ENCODE data around the gene ZNF200. TPM values are rescaled to one million over a fixed set of nuclear protein-coding genes. Genes with fewer than 3 reads are reported as not detected.

Gene ZNF200
- polyA plus RNA-seq, 3 donors: 2.0 to 2.8 (median 2.5) TPM

GRCh38 chr16:3266873-3267537, 32.0 kb upstream of the ZNF200 start:
- peak in 2 of 3 donors; percentile 18 to 20 for DNase-seq
- Mint-ChIP-seq H3K27me3 (ENCODE audit: low read depth in 3 of 3) (peaks cover 0 to 8% (median 0%) of the 10 kb centered on the region in 3 donors), H3K36me3 (peaks cover 26 to 51% of the 10 kb centered on the region in 2 donors), H3K4me1 (peaks cover 44% of the 10 kb centered on the region), H3K27ac (no peak overlapping the region), H3K4me3 (peak overlapping the region in 1 of 2 donors; percentile 24), H3K9me3 (peaks cover 6 to 63% (median 28%) of the 10 kb centered on the region in 7 donors)
- peaks cover 39% of the 10 kb centered on the region for H4K20me1 ChIP-seq (ENCODE audit: insufficient read depth, low read length)
- H3K4me3 ChIP-seq (replicated peaks in 1 of 3; ENCODE audit: low read depth in 2 of 3, low read length in 3 of 3): no peak overlapping the region
- H3K4me2 ChIP-seq (replicated peaks; ENCODE audit: extremely low read depth, low read length, poor library complexity, severe bottlenecking): no peak overlapping the region
- no peak overlapping the region for H2AFZ ChIP-seq (ENCODE audit: insufficient read depth, low read depth, low read length, poor library complexity, severe bottlenecking)
- H3K27ac ChIP-seq (ENCODE audit: low read depth in 1 of 2, low read length in 2 of 2): no peak overlapping the region
- WGBS (ENCODE audit: insufficient coverage): 40% methylated on average over 1 of the region's 5 CpGs
- intact Hi-C loops (cut with micrococcal nuclease): loop anchor here in 1 of 2 donors (5.0 kb wide), 1 partner anchor 190 kb away; no protein-coding TSS in a partner anchor
- H3K36me3 ChIP-seq (replicated peaks in 1 of 2; ENCODE audit: control insufficient read depth in 1 of 2, insufficient read depth in 2 of 2, low read length in 2 of 2): peaks cover 10 to 14% of the 10 kb centered on the region in 2 donors
- no peak overlapping the region for H3K9ac ChIP-seq (ENCODE audit: insufficient read depth, low read length, poor library complexity, severe bottlenecking)
- no peaks in the 10 kb centered on the region for H3K27me3 ChIP-seq (ENCODE audit: control insufficient read depth in 2 of 2, insufficient read depth in 2 of 2, low read length in 2 of 2)
- H3K79me2 ChIP-seq (ENCODE audit: insufficient read depth, low read length): peaks cover 51% of the 10 kb centered on the region
- peaks cover 33 to 37% of the 10 kb centered on the region in 2 donors for H3K4me1 ChIP-seq (ENCODE audit: control insufficient read depth in 1 of 2, insufficient read depth in 2 of 2, low read length in 2 of 2)
- TF ChIP-seq CTCF (IDR thresholded peaks at IDR 0.05): peak; percentile 60
- peaks cover 12 to 36% of the 10 kb centered on the region in 2 donors for H3K9me3 ChIP-seq (replicated peaks in 1 of 2; ENCODE audit: control insufficient read depth in 1 of 2, insufficient read depth in 1 of 2, low read length in 2 of 2)

DNA sequence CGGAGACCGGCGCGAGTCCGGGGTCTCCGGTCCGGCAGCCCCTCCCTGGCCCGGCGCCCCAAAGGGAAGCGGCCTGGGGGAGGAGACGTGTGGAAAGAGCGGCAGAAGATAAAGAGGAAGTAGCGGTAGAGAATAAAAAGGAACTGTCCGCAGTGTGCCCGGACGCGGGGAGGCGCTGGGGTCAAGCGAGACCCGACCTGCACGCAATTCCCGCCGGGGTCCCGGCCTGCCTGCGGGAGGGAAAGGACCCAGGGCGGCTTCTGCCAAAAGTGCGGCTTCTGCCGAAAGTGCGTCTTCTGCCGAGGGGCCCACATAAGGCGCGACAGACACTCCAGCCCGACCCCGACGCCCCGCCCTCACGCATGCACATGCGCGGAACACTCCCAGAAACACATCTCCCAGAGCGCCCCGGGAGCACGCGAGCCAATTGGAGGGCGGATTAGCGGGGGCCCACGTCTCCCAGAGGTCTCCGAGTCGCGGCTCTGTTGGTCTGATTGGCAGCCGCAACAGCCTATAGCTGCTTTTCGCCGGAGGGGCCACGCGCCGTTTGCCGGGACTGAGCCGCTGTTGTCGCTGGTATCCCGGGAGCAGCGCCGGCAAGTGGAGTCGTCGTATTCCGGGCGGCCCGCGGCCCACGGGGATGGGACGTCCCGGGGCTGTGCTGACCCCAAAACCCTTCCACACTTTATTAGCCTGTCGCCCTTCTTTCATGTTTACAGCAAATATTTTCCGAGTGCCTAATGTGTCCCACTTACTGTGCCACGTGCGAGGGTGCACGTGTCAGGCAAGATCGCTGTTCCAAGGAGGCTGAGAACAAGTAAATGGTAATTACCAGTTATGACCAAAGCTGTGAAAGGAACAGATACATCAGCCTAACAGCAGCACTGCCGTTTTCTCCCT, 29.4 kb upstream of the ZNF200 start:
- Histone ChIP-seq H3K4me3 (replicated peaks in 1 of 3; ENCODE audit: low read depth in 2 of 3, low read length in 3 of 3) (peak overlapping the region; percentile 81 to 89 (median 81)), H4K20me1 (ENCODE audit: insufficient read depth, low read length) (peaks cover 32% of the 10 kb centered on the region), H3K36me3 (replicated peaks in 1 of 2; ENCODE audit: control insufficient read depth in 1 of 2, insufficient read depth in 2 of 2, low read length in 2 of 2) (peaks cover 10 to 14% of the 10 kb centered on the region in 2 donors), H3K27me3 (ENCODE audit: control insufficient read depth in 2 of 2, insufficient read depth in 2 of 2, low read length in 2 of 2) (no peaks in the 10 kb centered on the region), H3K27ac (ENCODE audit: low read depth in 1 of 2, low read length in 2 of 2) (peak overlapping the region; percentile 99 to 100), H3K9me3 (replicated peaks in 1 of 2; ENCODE audit: control insufficient read depth in 1 of 2, insufficient read depth in 1 of 2, low read length in 2 of 2) (peaks cover 12 to 30% of the 10 kb centered on the region in 2 donors), H3K9ac (ENCODE audit: insufficient read depth, low read length, poor library complexity, severe bottlenecking) (peak overlapping the region; percentile 99), H3K79me2 (ENCODE audit: insufficient read depth, low read length) (peaks cover 48% of the 10 kb centered on the region), H3K4me1 (ENCODE audit: control insufficient read depth in 1 of 2, insufficient read depth in 2 of 2, low read length in 2 of 2) (peaks cover 54 to 63% of the 10 kb centered on the region in 2 donors), H3K4me2 (replicated peaks; ENCODE audit: extremely low read depth, low read length, poor library complexity, severe bottlenecking) (peak overlapping the region; percentile 85), H2AFZ (ENCODE audit: insufficient read depth, low read depth, low read length, poor library complexity, severe bottlenecking) (peak overlapping the region; percentile 75)
- DNase-seq: peak; percentile 90 to 94 (median 92)
- peaks cover 68% of the 10 kb centered on the region for H3K4me1 Mint-ChIP-seq
- intact Hi-C loops (cut with micrococcal nuclease): loop anchor here (2.0 to 5.0 kb wide), 3 partner anchors 18 to 193 kb away; partner anchors contain the start of gene ZNF263 (in 1 of the 2)
- TF ChIP-seq CTCF (IDR thresholded peaks at IDR 0.05): peak; percentile 58
- H3K36me3 Mint-ChIP-seq: peaks cover 26 to 41% of the 10 kb centered on the region in 2 donors
- peaks cover 0 to 6% (median 0%) of the 10 kb centered on the region in 3 donors for H3K27me3 Mint-ChIP-seq (ENCODE audit: low read depth in 3 of 3)
- peaks cover 6 to 52% (median 20%) of the 10 kb centered on the region in 7 donors for H3K9me3 Mint-ChIP-seq
- peak overlapping the region; percentile 86 to 91 for H3K4me3 Mint-ChIP-seq
- H3K27ac Mint-ChIP-seq: peak overlapping the region; percentile 96 to 100 (median 98)
- WGBS (ENCODE audit: insufficient coverage): under 1% methylated on average over 61 of the region's 77 CpGs
